Endothelial cell of umbilical vein (primary cell): Measurements from ENCODE around the gene SPRED2. TPM values are rescaled to one million over a fixed set of nuclear protein-coding genes. Genes with fewer than 3 reads are reported as not detected.

ENCODE experiments used
- BruUV-seq: library from RNA; stranded (reverse); fragments of 400-500 nt; replicated peaks from 2 replicates; lab custom pipeline; 2021; lab: Mats Ljungman, UMichigan
- CTCF ChIA-PET: fragments of 300-600, 350-600 bp; sonication (Branson Sonifier 250); formaldehyde crosslinking; loops from one replicate; lab custom pipeline; 2021; ENCODE audit warnings: antibody characterized with exemption, inconsistent platforms; lab: Charles Lee
- POLR2A ChIA-PET: fragments of 300-600, 350-600 bp; sonication (Branson Sonifier 250); formaldehyde crosslinking; loops from one replicate; lab custom pipeline; 2021; ENCODE audit warnings: antibody characterized with exemption, inconsistent platforms; lab: Charles Lee
- DNase-seq: peaks from one replicate; pipeline ENCODE4 v3.0.0-alpha.2; 2011; ENCODE audit warnings: low read depth, low spot score
- FAIRE-seq: peaks from 2 replicates; lab custom pipeline; 2011; peaks lifted over from hg19 to GRCh38; lab: Jason Lieb, UNC
- H2AFZ ChIP-seq: 2 replicates; pipeline ENCODE4 v1.6.0; 2012; ENCODE audit warnings: low read depth, low read length, control low read depth, inconsistent platforms
- H3K27ac ChIP-seq: 2 replicates; pipeline ENCODE4 v1.5.1; 2011; ENCODE audit warnings: low read depth, mild to moderate bottlenecking, control low read depth, low read length, moderate library complexity; ENCODE audit not compliant: insufficient read depth
- H3K27me3 ChIP-seq, 2 experiments: 2 replicates each; pipeline versions ENCODE4 v1.6.0 to v1.6.1; 2011; ENCODE audit warnings: low read length in 2 of 2, mixed read lengths in 1 of 2; ENCODE audit not compliant: control insufficient read depth in 2 of 2, insufficient read depth in 2 of 2
- H3K36me3 ChIP-seq, 2 experiments: 2 replicates in 1 of 2; 3 replicates in 1 of 2; pipeline ENCODE4 v1.5.1; 2011; ENCODE audit warnings: low read length in 2 of 2, mild to moderate bottlenecking in 1 of 2, moderate library complexity in 1 of 2; ENCODE audit not compliant: control insufficient read depth in 2 of 2, insufficient read depth in 2 of 2; ENCODE audit errors: extremely low read depth in 1 of 2
- H3K4me1 ChIP-seq: 3 replicates; pipeline ENCODE4 v1.5.1; 2011; ENCODE audit warnings: mild to moderate bottlenecking, low read length; ENCODE audit not compliant: control insufficient read depth, insufficient read depth; ENCODE audit errors: extremely low read depth
- H3K4me2 ChIP-seq: 2 replicates; pipeline ENCODE4 v1.6.1; 2011; ENCODE audit warnings: low read length, control low read depth, mixed read lengths; ENCODE audit not compliant: insufficient read depth
- H3K4me3 ChIP-seq, 3 experiments: fragments of 200-600 bp in 1 of 3; sonication (generic), shearing (Covaris generic) in 1 of 3; replicated peaks in 1 of 3; 2 replicates each; pipeline ENCODE4 v1.5.1; 2011 to 2016; ENCODE audit warnings: control low read depth in 3 of 3, low read length in 3 of 3, mild to moderate bottlenecking in 2 of 3, inconsistent platforms in 1 of 3, low read depth in 1 of 3, moderate library complexity in 1 of 3; ENCODE audit not compliant: insufficient read depth in 1 of 3
- H3K79me2 ChIP-seq: 2 replicates; pipeline ENCODE4 v1.6.0; 2012; ENCODE audit warnings: low read length, inconsistent platforms; ENCODE audit not compliant: control insufficient read depth, insufficient read depth
- H3K9ac ChIP-seq: replicated peaks from 2 replicates; pipeline ENCODE3; 2011; ENCODE audit warnings: low read length, control low read depth; ENCODE audit not compliant: insufficient read depth; ENCODE audit errors: extremely low read depth
- H3K9me1 ChIP-seq: replicated peaks from 3 replicates; pipeline ENCODE4 v1.6.0; 2011; ENCODE audit warnings: mild to moderate bottlenecking, low read length; ENCODE audit not compliant: control insufficient read depth, insufficient read depth; ENCODE audit errors: extremely low read depth
- H3K9me3 ChIP-seq: replicated peaks from 2 replicates; pipeline ENCODE4 v1.5.1; 2012; ENCODE audit warnings: low read length, inconsistent platforms; ENCODE audit not compliant: control insufficient read depth, insufficient read depth
- H4K20me1 ChIP-seq: replicated peaks from 2 replicates; pipeline ENCODE3; 2011; ENCODE audit warnings: mild to moderate bottlenecking, low read length; ENCODE audit not compliant: control insufficient read depth, insufficient read depth; ENCODE audit errors: extremely low read depth
- CTCF ChIP-seq, 2 donors: IDR thresholded peaks; 1 replicate in 1 of 2; 2 replicates in 1 of 2; pipeline ENCODE4 v1.5.1; 2011; ENCODE audit warnings: low read length in 2 of 2, mild to moderate bottlenecking in 2 of 2, moderate library complexity in 2 of 2, control low read depth in 1 of 2, inconsistent platforms in 1 of 2, low read depth in 1 of 2; ENCODE audit not compliant: insufficient read depth in 1 of 2; ENCODE audit errors: extremely low read depth in 1 of 2
- EZH2 ChIP-seq: IDR thresholded peaks from 2 replicates; pipeline ENCODE4 v1.6.1; 2012; ENCODE audit warnings: borderline replicate concordance, low read depth, mild to moderate bottlenecking, moderate library complexity, low read length, inconsistent platforms; ENCODE audit not compliant: severe bottlenecking
- FOS ChIP-seq: IDR thresholded peaks from 2 replicates; pipeline ENCODE4 v1.6.1; 2011; ENCODE audit warnings: mild to moderate bottlenecking, low read length, moderate library complexity, borderline replicate concordance; ENCODE audit not compliant: insufficient read depth
- GATA2 ChIP-seq: IDR thresholded peaks from 2 replicates; pipeline ENCODE4 v1.7.0; 2011; ENCODE audit warnings: low read depth, mild to moderate bottlenecking, moderate library complexity, mixed read lengths, low read length; ENCODE audit not compliant: insufficient read length, insufficient read depth
- JUN ChIP-seq: IDR thresholded peaks from 2 replicates; pipeline ENCODE4 v1.6.1; 2011; ENCODE audit warnings: borderline replicate concordance, low read depth; ENCODE audit not compliant: insufficient read length, insufficient read depth
- MAX ChIP-seq: IDR thresholded peaks from 2 replicates; pipeline ENCODE4 v1.6.1; 2011; ENCODE audit not compliant: insufficient read depth, insufficient read length
- MYC ChIP-seq: IDR thresholded peaks from one replicate; pipeline ENCODE4 v1.6.1; 2011; ENCODE audit warnings: mild to moderate bottlenecking, low read depth, low read length
- POLR2A ChIP-seq: IDR thresholded peaks from 2 replicates; pipeline ENCODE4 v1.6.1; 2012; ENCODE audit warnings: low read depth, mild to moderate bottlenecking, control low read depth, low read length
- POLR2AphosphoS5 ChIP-seq: IDR thresholded peaks from 2 replicates; pipeline ENCODE4 v1.6.1; 2012; ENCODE audit warnings: low read depth, mild to moderate bottlenecking, control low read depth, low read length, moderate library complexity; ENCODE audit not compliant: insufficient read depth
- dilution Hi-C: fragments of 300-500 bp; cut with MboI; formaldehyde crosslinking; loops from one replicate; pipeline ENCODE4 v1.15.0; 2019; ENCODE audit warnings: low sequenced_read_pairs; ENCODE audit not compliant: extremely low pct_ligation_motif_present
- intact Hi-C: fragments of 100-400 bp; cut with micrococcal nuclease; formaldehyde crosslinking; loops from one replicate; pipeline ENCODE4 v1.10.0; 2022
- polyA plus RNA-seq, 4 experiments: library from polyadenylated mRNA; depleted of rRNA in 3 of 4; stranded (reverse) in 3 of 4; unstranded in 1 of 4; fragments of >200 nt; gene quantifications; 2 replicates each; pipeline versions ENCODE4 v1.2.1 to v1.2.3, GENCODE V29; 2011 to 2012; ENCODE audit warnings: missing spikeins in 1 of 4
- total RNA-seq: library from RNA; stranded (reverse); gene quantifications from 2 replicates; pipeline ENCODE4 v1.2.3, GENCODE V29; 2021

Gene SPRED2
- total and polyA plus RNA-seq, 2 donors (not counting 3 experiments of a cell fraction or from before 2014, with no cell fraction given) = 3.6 to 9.6 TPM

- BruUV-seq = no TSS peak
- Histone ChIP-seq H3K4me1 (no peaks in the 10 kb centered on the region), H4K20me1 (no peaks in the 10 kb centered on the region), H3K9me1 (no peaks in the 10 kb centered on the region), H3K9ac (no peak overlapping the region), H3K9me3 (no peaks in the 10 kb centered on the region), H2AFZ (no peak overlapping the region), H3K36me3 (no peaks in the 10 kb centered on the region), H3K79me2 (no peaks in the 10 kb centered on the region), H3K27ac (no peak overlapping the region), H3K27me3 (peaks cover 13 to 19% of the 10 kb centered on the region in 2 experiments), H3K4me3 (no peak overlapping the region), H3K4me2 (no peak overlapping the region)
- dilution Hi-C loops (no loop called here), intact Hi-C loops (no loop called here)
- ChIA-PET CTCF (no interaction called here), POLR2A (no interaction called here)
- TF ChIP-seq JUN (no peak), FOS (no peak), POLR2A (no peak), MAX (no peak), GATA2 (no peak), POLR2AphosphoS5 (no peak), CTCF (IDR thresholded peaks at IDR 0.05; ENCODE audit: extremely low read depth in 1 of 2, insufficient read depth in 1 of 2, low read depth in 1 of 2, low read length in 2 of 2) (no peak), MYC (no peak), EZH2 (no peak)
- FAIRE-seq (no peak), DNase-seq (no peak)
Observed at GRCh38 chr2:65287364-65287763, 145.0 kb downstream of the SPRED2 start.
